Erythroblast (primary cell): ENCODE measurements around the gene CACNA1G.

Experiments
- DNase-seq, 2 experiments: peaks; one replicate each; lab custom pipeline; 2025; lab: John Stamatoyannopoulos, UW
- GATA1 ChIP-seq: IDR thresholded peaks from 2 replicates; pipeline ENCODE4 v1.6.1; 2011; ENCODE audit warnings: low read depth, mild to moderate bottlenecking, control low read depth, low read length, moderate library complexity
- POLR2A ChIP-seq: IDR thresholded peaks from 2 replicates; pipeline ENCODE4 v1.6.1; 2011; ENCODE audit warnings: mild to moderate bottlenecking, low read length

CACNA1G gene

GRCh38 chr17:50631908-50632571 is 71.5 kb downstream of the CACNA1G start:
- TF ChIP-seq POLR2A: no peak
- TF ChIP-seq GATA1: no peak
- DNase-seq: no peak

- TF ChIP-seq GATA1: no peak
- no peak for TF ChIP-seq POLR2A
- DNase-seq: no peak
Measured at GRCh38 chr17:50632637-50633036, 72.1 kb downstream of the CACNA1G start.

GRCh38 chr17:50633683-50634082 is 73.2 kb downstream of the CACNA1G start:
- TF ChIP-seq GATA1 (no peak), POLR2A (no peak)
- DNase-seq: no peak

GRCh38 chr17:50634224-50634914 is 73.9 kb downstream of the CACNA1G start, which contains the start of gene ABCC3:
Gene ABCC3 (plus strand): TSS chr17:50634881. CDS start chr17:50634937, 56 bp downstream.
- TF ChIP-seq POLR2A: no peak
- no peak for TF ChIP-seq GATA1
- DNase-seq: peak in 1 of 2 experiments; percentile 17

GRCh38 chr17:50634915-50635731 is 74.6 kb downstream of the CACNA1G start:
- TF ChIP-seq POLR2A (no peak), GATA1 (no peak)
- DNase-seq: no peak

GRCh38 chr17:50635732-50635981 is 75.1 kb downstream of the CACNA1G start:
- TF ChIP-seq POLR2A: no peak
- TF ChIP-seq GATA1: no peak
- no peak for DNase-seq

GRCh38 chr17:50635982-50636803 is 75.7 kb downstream of the CACNA1G start:
- no peak for DNase-seq

GRCh38 chr17:50636804-50637195 is 76.3 kb downstream of the CACNA1G start:
- TF ChIP-seq POLR2A: no peak
- no peak for DNase-seq

More at GRCh38 chr17:50635982-50636803, 75.7 kb downstream of the CACNA1G start:
- TF ChIP-seq POLR2A (no peak), GATA1 (no peak)

GRCh38 chr17:50637829-50638605 is 77.5 kb downstream of the CACNA1G start:
- no peak for DNase-seq
- no peak for TF ChIP-seq POLR2A
- TF ChIP-seq GATA1: no peak

GRCh38 chr17:50638606-50638965 is 78.1 kb downstream of the CACNA1G start:
- no peak for TF ChIP-seq GATA1
- TF ChIP-seq POLR2A: no peak

GRCh38 chr17:50638966-50639713 is 78.6 kb downstream of the CACNA1G start:
- TF ChIP-seq POLR2A (no peak), GATA1 (no peak)
- DNase-seq: no peak

More at GRCh38 chr17:50638606-50638965, 78.1 kb downstream of the CACNA1G start:
- no peak for DNase-seq
